Middle frontal gyrus (tissue), 1 donor: ENCODE data around the gene LRP1.

ENCODE experiments used
- DNase-seq: peaks from one replicate; pipeline ENCODE4 v3.0.0-alpha.2; 2015; ENCODE audit warnings: low spot score; ENCODE audit errors: extremely low spot score

The LRP1 gene

DNA sequence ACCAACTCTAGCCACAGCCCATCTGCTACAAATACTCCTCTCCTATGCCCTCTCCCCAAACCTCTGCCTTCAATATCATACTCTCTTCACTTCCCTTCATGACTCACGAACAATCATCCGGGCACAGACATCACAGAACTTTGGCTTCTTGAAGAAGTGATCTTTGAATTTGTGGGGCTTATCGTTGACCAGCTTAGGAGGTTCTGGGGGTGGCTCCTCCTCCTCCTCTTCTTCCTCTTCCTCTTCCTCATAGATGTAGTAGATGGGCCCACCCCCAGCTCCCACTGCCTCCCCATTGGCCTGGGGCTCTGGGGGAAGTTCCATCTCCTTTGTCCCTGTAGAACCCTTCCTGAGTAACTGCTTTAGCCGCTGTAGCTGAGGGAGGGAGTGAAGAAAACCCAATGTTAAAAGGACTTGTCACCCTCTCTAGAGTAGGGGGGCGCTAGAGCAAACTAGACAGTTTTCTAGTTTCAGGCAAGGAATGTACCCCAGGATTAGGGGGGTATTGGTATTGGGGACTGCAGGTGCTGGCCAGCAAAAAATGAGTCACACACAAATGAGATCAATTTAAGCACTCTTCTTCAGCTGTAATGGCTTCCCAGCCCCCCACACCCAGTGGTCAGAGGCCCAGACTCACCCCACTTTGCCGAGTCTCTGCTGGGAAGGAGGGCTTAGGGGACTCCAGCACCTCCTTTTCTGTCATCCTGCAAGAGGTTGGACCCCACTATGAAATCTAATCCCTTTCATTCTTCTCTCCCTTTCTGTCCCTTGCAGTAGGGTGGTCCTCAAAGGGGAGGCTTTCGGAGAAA lies 120.9 kb downstream of the LRP1 start:
- DNase-seq = no peak

DNA sequence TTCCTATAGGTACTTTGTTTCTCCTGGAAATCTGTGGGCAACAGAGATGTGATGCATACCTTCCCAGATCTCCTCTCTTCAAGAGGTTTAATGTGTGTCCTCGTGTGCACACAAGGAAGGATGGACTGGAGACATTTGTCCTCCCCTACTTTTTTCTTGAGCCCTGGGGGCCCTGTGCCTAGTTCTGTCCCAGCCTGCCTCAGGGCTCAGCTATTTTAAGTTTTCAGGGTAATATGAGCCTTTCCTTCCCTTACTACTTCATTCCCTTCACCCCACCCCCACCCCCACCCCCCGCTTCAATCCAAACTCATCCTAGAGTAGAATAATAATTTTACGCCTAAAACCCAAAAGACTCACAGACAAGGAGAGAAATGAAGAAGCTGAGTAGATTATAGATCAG lies 122.3 kb downstream of the LRP1 start:
- no peak for DNase-seq

DNA sequence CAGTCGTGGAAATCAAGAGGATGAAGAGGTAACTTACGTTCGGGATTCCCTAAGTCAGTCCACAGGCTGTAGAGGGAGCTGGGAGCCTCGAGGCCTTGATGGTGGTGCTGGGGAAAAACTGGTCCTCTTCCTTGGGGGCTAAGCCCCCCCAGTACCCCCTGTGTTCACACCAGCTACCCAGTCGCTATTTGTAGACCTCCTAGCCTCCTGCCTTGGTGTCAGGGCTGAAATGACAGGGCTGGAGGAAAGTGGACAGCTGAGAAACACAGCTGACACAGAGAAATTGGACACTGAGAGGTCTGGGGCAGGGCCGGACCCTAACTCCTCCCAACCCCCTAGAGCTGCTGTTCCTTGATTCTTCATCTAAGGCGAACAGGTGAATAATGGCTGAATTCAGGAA lies 122.7 kb downstream of the LRP1 start, which contains the start of gene STAC3:
Gene STAC3 (minus strand): TSS at position 232 of the 400 bp plus-strand sequence. CDS start 1,551 bp downstream, outside the sequence.
- no peak for DNase-seq

DNA sequence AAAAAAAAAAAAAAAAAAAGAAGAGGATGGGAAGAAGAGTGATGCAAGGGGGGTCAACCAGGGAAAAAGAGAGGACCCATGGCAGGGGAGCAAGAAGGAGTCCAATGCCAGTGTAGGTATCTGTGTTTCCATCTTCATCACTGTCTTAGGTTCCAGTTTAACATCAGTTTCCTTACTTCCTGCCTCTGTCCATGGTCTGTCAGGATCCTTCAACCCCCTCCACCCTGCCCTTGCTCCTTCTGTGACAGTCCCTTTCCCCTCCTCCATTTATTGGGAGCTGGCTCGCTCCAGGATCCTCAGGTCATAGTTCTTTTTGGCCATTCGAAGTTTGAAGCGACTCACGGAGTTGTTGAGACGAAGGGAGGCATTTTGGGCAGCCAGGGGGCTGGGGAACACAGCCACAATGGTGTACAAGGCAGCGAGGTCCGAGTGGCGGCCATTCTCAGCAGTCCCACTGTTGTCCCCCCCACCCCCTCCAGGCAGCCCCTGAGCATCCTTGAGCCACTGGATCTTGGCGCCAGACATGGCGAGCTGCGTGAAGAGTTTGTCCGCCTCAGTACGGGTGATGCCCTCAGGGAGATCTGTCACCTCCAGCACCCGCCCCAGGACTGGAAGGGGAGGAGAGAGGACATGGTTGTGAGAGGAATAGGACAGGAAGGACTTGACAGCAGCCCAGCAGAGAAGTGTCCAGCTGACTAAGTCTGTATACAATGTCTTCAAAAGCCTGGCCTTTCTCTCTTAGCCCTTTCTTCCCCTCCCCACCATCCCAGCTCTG lies 126.4 kb downstream of the LRP1 start:
- no peak for DNase-seq

DNA sequence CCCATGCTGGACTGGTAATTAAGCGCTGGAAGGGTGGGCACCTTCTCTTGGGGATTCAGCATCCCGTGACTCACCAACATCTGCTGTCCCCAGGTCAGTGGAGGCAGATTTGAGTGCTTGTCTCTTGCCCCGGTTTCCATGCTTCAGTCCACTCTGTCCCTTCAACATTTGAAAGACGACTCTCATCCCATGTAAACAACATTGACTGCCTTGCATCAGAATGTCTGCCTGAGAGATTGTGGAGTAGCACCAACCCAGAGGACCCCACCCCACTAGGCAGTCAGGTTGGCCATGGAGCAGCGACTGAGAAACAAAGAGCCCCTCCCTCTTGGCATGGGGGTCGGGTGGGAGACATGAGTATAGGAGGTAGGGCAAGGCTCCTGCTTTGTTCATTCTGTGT lies 127.6 kb downstream of the LRP1 start:
- no peak for DNase-seq

DNA sequence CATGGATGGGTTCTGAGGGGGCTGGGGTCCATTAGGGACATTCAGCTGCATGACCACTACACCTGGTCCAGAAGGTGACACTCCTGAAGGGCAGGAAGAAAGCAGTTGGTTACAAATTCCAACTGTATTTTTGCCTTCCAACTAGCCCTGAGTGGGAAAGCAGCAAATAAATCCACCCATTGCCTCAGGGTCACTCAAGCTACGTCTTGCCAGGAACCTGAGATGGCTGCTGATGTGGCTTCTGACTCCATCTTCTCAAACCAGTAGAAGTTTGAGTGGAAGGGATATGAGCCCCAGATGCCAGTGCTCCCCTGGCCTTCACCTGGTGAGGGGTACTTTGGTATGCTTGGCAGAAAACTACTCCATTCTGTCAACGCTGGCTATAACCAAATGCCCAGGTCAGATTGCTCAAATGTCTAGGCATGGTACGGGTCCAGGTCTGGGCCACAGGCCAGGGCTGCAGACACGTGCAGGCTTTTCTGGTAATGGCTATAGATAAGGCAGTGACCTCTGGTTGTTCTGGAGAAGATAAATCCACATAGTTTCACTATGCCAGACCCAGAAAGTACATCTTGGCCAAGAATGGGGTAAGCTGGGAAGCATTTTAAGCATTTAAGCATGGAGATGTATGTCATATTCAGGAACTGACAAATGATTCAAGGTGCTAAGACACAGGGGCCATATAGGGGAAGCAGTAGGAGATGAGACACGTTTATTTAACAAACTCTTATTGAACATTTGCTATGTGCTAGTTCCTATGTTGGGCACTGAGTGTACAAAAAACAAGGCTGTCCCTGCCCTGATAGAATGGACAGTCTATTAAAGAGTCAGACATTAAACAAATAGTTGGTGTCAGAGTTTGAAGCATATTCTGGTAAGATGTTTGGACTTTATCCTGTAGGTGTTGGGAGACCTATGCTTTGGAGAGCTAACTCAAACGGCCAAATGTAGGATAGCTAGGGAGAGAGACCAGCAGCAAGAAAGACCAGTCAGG lies 131.0 kb downstream of the LRP1 start:
- DNase-seq = no peak

DNA sequence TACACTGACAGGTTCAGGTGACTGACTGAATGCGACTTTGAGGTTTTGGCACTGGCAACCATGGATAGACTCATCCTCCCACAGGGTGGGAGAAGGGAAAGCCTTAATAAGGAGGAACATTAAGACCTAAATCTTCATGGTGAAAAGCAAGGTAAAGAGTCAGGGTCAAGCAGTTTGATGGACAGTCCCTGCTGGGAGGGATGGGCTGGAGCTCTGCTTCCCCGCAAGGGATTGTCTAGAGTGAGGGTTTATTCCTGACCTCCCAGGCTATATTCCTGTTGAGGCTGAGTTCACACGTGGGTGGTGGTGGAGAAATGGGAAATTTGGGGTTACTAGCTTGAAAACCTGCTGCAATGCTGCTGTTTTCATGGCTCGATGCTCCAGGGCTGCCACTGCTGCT lies 132.1 kb downstream of the LRP1 start:
- no peak for DNase-seq

DNA sequence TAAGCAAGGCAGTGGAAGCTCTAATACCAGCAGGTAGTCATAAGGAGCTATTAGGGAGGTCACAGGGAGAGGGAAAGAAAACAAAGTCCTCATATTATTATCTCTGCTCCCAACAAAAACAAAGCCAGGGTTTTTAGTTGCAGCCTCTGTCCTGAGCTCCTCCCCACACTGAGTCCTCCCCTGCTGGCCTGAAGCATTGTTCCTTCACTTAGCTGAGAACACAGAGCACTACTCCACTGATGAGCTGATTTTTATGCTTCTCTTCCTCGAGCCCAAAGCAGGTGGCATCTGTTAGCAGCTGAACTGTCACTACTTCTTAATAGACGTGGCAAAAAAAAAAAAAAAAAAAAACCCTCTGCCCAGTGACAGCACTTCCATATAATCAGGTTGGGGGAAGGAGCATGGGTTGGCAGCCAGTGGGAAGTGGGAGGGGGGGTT lies 133.2 kb downstream of the LRP1 start:
- DNase-seq = no peak

DNA sequence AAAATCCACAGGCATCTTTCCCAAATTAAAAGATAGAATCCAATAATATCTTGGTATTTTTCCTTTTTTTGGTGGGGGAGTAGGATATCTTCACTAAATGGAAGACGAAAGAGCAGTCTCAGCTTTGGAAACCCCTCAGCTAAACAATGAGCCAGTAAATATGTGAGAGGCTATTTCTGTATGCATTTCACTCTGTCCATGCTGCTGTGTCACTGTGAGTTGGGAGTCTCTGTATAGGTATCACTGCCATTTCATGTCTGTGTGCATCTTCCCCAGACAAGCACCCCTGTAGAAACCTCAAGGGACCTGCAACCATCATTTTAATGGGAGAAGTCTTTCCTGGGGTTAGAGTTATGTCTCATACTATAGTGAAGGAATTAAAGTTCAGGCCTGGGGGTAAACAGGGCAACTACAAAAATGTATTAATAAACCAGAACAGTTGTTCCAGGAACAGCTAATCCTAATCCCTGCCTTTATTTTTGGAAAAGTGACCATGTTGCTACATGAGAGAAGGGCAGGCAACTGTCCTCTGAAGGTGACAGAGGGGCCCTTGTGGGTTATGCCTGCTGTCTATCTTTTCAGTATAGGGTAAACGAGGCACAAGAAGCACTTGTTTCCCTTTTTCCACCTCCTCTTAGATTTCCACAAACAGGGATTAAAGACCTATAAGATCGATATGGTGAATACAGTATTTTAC lies 134.0 kb downstream of the LRP1 start:
- no peak for DNase-seq
